ENCODE measurements around the gene ZC3H8. TPM values are rescaled to one million over a fixed set of nuclear protein-coding genes. Genes with fewer than 3 reads are reported as not detected.
"Not testable (repeated sequence)": the region's sequence is repeated elsewhere in the genome, so short reads cannot be mapped to it uniquely, and the experiment has no call there.

Gene ZC3H8
- total RNA-seq, 1 experiment from 2014 or later = 30.5 TPM

DNA sequence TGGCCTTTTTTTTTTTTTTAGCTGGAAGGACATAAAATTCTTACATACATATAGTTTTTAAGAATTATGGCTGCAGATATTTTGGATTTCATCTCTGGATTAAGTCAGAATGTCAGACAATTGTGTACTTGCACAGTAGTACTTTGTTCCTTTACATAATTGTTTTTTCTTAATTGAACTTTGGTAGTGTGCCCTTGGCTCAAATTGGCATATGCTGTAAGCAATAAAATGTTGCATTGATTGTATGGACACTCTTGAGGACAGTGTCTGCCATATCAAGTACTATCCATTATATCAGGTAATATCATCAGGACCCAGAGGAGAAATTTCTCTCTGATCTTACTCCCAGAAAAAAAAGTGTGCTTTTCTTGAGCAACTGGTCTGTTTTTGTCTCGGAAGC, 35.8 kb upstream of the ZC3H8 start:
- no peak for DNase-seq (ENCODE audit: unreplicated experiment)
- TF ChIP-seq, protein P1, sequence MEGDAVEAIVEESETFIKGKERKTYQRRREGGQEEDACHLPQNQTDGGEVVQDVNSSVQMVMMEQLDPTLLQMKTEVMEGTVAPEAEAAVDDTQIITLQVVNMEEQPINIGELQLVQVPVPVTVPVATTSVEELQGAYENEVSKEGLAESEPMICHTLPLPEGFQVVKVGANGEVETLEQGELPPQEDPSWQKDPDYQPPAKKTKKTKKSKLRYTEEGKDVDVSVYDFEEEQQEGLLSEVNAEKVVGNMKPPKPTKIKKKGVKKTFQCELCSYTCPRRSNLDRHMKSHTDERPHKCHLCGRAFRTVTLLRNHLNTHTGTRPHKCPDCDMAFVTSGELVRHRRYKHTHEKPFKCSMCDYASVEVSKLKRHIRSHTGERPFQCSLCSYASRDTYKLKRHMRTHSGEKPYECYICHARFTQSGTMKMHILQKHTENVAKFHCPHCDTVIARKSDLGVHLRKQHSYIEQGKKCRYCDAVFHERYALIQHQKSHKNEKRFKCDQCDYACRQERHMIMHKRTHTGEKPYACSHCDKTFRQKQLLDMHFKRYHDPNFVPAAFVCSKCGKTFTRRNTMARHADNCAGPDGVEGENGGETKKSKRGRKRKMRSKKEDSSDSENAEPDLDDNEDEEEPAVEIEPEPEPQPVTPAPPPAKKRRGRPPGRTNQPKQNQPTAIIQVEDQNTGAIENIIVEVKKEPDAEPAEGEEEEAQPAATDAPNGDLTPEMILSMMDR (IDR thresholded peaks at IDR 0.05; ENCODE audit: unreplicated experiment) = no peak
- H3K27me3 Mint-ChIP-seq (ENCODE audit: insufficient read depth, unreplicated experiment) = no peaks in the 10 kb centered on the region
- H3K36me3 Mint-ChIP-seq (ENCODE audit: insufficient read depth, unreplicated experiment) = no peaks in the 10 kb centered on the region
- H3K4me1 Mint-ChIP-seq (ENCODE audit: insufficient read depth, unreplicated experiment) = no peaks in the 10 kb centered on the region
- H3K9me3 Mint-ChIP-seq (ENCODE audit: unreplicated experiment) = no peaks in the 10 kb centered on the region
- intact Hi-C loops (cut with micrococcal nuclease) = no loop called here
- no TSS peak for BruUV-seq (replicated peaks)
- ChIA-PET CTCF (interaction anchor here (0.8 kb wide), 1 partner anchor 32 kb away, joined by 5 read pairs; no protein-coding TSS in a partner anchor), POLR2A (interaction anchor here (1.9 kb wide), 1 partner anchor 16 kb away, joined by 8 read pairs; no protein-coding TSS in a partner anchor)
- no peak overlapping the region for H3K4me3 Mint-ChIP-seq (ENCODE audit: unreplicated experiment)
- no peak overlapping the region for H3K27ac Mint-ChIP-seq (ENCODE audit: low read depth, unreplicated experiment)

DNA sequence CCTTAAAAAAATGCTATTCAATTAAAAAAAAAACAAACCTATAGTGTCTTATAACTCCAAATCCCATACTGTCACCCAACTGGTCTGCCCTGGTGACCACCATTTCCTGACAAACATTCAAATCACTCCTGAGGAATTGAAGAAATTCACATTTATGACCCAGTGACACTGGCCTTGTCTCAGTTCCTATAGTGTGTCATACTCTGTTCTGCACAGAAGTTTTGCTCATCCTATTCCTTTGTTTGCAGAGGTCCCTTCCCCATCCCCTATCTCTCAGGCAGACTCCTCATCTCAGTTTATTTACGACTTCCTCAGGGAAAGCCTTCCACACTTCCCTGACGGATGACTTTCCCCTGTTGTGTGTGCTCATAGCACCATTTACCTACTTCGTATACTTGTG, 35.2 kb upstream of the ZC3H8 start:
- Mint-ChIP-seq H3K9me3 (ENCODE audit: unreplicated experiment) (no peaks in the 10 kb centered on the region), H3K4me1 (ENCODE audit: insufficient read depth, unreplicated experiment) (no peaks in the 10 kb centered on the region), H3K4me3 (ENCODE audit: unreplicated experiment) (no peak overlapping the region), H3K36me3 (ENCODE audit: insufficient read depth, unreplicated experiment) (no peaks in the 10 kb centered on the region), H3K27me3 (ENCODE audit: insufficient read depth, unreplicated experiment) (no peaks in the 10 kb centered on the region), H3K27ac (ENCODE audit: low read depth, unreplicated experiment) (no peak overlapping the region)
- ChIA-PET POLR2A (interaction anchor here (1.9 kb wide), 1 partner anchor 15 kb away, joined by 8 read pairs; no protein-coding TSS in a partner anchor), CTCF (no interaction called here)
- DNase-seq (ENCODE audit: unreplicated experiment) = no peak
- BruUV-seq (replicated peaks) = no TSS peak
- intact Hi-C loops (cut with micrococcal nuclease) = no loop called here
- TF ChIP-seq, protein P1 (IDR thresholded peaks at IDR 0.05; ENCODE audit: unreplicated experiment) = no peak

DNA sequence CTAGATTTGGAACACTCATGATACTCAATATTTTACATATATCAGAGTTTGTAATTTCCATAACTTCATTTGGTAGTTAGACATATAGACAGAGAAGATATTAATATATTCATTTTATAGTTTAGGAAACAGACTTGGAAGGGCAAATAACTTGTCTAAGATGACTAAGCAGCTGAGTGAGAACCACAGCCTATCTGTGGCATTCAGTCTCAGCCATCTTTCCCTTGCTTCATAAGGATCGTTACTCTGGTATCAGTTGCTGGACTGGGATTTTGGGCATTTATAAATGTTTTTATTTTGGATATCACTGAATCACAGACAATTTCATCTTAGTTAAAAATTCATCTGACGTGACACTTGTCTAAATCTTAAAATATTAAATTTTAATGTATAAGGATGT, 28.7 kb upstream of the ZC3H8 start:
- intact Hi-C loops (cut with micrococcal nuclease); H3K4me1 Mint-ChIP-seq (ENCODE audit: insufficient read depth, unreplicated experiment); BruUV-seq (replicated peaks); CTCF ChIA-PET; DNase-seq (ENCODE audit: unreplicated experiment); H3K4me3 Mint-ChIP-seq (ENCODE audit: unreplicated experiment); H3K27ac Mint-ChIP-seq (ENCODE audit: low read depth, unreplicated experiment); H3K27me3 Mint-ChIP-seq (ENCODE audit: insufficient read depth, unreplicated experiment); H3K9me3 Mint-ChIP-seq (ENCODE audit: unreplicated experiment); H3K36me3 Mint-ChIP-seq (ENCODE audit: insufficient read depth, unreplicated experiment): not testable (repeated sequence)
- POLR2A ChIA-PET = interaction anchor here (0.9 kb wide), 1 partner anchor 26 kb away, joined by 4 read pairs; no protein-coding TSS in a partner anchor

DNA sequence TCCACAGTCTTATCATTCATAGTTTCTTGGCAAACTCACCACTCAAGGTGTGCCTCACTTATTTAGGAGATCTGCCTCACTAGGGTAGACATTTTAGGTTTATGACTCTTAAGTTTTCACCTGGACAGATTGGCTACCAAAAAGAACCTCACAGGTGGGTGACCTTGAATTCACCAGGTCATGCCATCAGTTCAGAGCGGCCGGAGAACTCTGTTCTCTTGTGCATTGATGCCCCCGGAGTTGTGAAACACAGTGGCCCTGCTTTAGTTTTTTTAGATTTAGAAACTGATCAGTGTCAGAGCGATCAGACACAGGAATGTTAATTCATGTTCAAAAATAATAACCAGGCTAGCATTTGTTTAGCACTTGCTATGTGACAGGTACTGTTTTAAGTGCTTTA, 27.2 kb upstream of the ZC3H8 start:
- H3K9me3 Mint-ChIP-seq (ENCODE audit: unreplicated experiment); POLR2A ChIA-PET; CTCF ChIA-PET; H3K36me3 Mint-ChIP-seq (ENCODE audit: insufficient read depth, unreplicated experiment); H3K27ac Mint-ChIP-seq (ENCODE audit: low read depth, unreplicated experiment); H3K4me3 Mint-ChIP-seq (ENCODE audit: unreplicated experiment); H3K4me1 Mint-ChIP-seq (ENCODE audit: insufficient read depth, unreplicated experiment); intact Hi-C loops (cut with micrococcal nuclease); DNase-seq (ENCODE audit: unreplicated experiment); BruUV-seq (replicated peaks); H3K27me3 Mint-ChIP-seq (ENCODE audit: insufficient read depth, unreplicated experiment): not testable (repeated sequence)

DNA sequence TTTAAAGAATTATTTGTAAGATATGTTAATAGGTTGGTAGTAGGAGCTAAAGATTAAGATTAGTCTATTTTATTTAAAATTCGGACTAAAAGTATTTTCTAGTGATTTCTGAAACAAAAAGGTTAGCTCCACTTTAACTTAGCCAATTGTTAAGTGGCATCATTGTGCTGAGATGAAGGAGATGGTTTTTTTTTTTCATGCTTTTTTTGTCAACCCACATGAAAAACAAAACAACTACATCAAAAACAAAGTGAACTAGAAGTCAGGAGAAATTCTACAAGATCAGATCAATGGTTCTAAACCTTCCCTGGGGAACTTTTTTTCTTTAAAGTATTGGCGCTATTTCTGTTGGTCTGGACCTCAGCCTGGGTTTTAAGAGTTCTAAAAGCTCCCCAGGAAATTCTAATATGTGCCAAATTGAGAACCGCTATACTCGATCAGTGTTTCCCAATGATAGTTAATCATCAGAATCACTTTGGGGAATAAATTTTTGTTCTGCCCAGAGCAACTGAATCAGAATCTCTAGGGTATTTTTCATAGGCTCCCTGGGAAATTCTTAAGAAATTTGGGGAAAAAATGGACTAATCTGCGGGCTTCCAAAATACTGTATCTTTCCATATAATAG, 22.9 kb upstream of the ZC3H8 start:
- H3K4me3 Mint-ChIP-seq (ENCODE audit: unreplicated experiment) = no peak overlapping the region
- ChIA-PET CTCF (interaction anchor here (0.7 to 1.3 kb wide), 3 partner anchors 15 to 21 kb away, joined by 3 to 6 read pairs (median 3); no protein-coding TSS in a partner anchor), POLR2A (interaction anchor here (0.8 to 1.3 kb wide), 4 partner anchors 13 to 30 kb away, joined by 3 to 6 read pairs (median 4); partner anchors contain the start of gene ZC3H8)
- H3K27me3 Mint-ChIP-seq (ENCODE audit: insufficient read depth, unreplicated experiment) = no peaks in the 10 kb centered on the region
- no peaks in the 10 kb centered on the region for H3K9me3 Mint-ChIP-seq (ENCODE audit: unreplicated experiment)
- H3K36me3 Mint-ChIP-seq (ENCODE audit: insufficient read depth, unreplicated experiment) = peaks cover 9% of the 10 kb centered on the region
- intact Hi-C loops (cut with micrococcal nuclease) = no loop called here
- TF ChIP-seq, protein P1 (IDR thresholded peaks at IDR 0.05; ENCODE audit: unreplicated experiment) = no peak
- no peak for DNase-seq (ENCODE audit: unreplicated experiment)
- no TSS peak for BruUV-seq (replicated peaks)
- no peaks in the 10 kb centered on the region for H3K4me1 Mint-ChIP-seq (ENCODE audit: insufficient read depth, unreplicated experiment)
- H3K27ac Mint-ChIP-seq (ENCODE audit: low read depth, unreplicated experiment) = no peak overlapping the region

Measured in MCF 10A (cell line).